GM21717 (cell line): ENCODE measurements around the gene KRCC1.
"Not testable (repeated sequence)": the region's sequence is repeated elsewhere in the genome, so short reads cannot be mapped to it uniquely, and the experiment has no call there.

Experiments used
- ATAC-seq: cut with Tn5 transposase; IDR thresholded peaks from one replicate; pipeline ENCODE4 v1.9.1; 2021; ENCODE audit warnings: mild to moderate bottlenecking, moderate library complexity; ENCODE audit not compliant: unreplicated experiment

KRCC1 gene

DNA sequence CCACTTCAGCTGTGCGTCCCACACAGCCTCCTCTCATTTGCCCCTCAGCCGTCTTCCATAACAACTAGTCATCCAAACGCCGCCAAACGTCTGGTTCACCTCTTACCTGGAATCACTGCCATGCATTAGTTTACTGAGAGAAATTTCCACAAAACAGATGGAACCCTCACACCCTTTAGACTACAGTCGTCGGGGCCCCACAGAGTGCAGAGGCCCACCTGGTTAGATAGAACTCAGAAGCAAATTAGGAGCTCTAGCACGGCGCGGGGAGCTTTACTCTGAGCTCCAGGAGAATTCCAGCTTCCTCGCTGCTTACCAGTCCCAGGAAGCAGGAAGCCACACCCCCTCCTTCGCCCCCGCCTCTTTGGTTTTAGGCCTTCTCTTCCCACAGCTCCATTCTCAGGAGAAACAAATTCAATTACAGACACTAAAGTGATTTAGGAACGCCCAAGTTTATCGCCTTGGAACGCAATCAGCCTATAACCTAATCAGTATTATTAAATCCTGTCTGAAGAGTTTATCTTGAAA lies 48.6 kb downstream of the KRCC1 start:
- ATAC-seq: no peak

DNA sequence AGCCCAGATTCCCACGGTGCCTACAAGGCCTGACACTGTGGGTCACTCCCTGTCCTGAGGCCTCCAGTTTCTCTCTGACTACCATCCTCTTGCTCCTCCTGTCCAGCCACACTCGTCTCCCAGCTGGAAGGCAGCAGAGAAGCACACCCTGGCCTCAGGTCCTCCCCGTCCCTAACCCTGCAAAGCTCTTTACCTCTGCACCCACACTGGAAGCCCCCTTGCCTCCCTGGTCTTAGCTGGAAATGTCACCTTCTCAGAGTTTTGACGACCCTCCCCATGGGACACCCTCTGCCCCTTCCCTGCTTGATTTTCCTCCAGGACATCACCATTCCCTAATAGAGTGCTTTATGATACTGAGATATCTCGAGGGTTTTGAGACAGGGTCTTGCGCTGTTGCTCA lies 49.8 kb downstream of the KRCC1 start:
- ATAC-seq: no peak

DNA sequence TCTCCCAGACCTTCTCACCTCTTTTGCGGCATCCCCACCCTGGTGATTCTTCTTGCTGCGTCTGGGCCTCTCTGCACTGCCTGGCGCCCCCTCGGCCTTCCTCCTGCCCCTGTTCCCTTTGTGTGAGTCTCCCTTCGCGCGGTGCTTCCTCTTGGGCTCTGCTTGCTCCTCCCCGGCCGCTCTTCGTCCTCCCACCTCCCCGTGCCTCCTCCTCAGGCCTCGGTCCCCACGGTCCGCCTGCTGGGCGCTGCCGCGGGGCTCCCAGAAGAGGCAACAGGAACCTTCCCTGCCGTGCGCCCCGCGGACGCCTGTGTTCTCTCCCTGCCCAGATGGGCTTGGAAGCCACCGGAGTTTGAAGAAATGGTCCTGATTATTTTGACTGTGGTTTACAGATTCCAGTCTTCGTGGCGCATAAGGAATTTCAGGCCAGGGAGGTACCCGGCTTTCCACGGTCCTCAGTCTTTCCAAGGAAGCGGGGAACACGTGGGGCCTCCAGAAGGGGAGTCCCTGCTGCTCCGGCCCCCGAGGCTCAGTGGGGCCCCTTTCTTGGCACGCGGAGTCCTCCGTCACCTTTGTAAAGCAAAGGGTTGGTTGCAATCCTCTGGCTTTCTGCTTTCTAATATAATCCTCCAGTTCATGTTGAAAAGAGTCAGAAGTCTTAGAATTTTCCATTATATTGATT lies 52.4 kb downstream of the KRCC1 start:
- no peak for ATAC-seq

DNA sequence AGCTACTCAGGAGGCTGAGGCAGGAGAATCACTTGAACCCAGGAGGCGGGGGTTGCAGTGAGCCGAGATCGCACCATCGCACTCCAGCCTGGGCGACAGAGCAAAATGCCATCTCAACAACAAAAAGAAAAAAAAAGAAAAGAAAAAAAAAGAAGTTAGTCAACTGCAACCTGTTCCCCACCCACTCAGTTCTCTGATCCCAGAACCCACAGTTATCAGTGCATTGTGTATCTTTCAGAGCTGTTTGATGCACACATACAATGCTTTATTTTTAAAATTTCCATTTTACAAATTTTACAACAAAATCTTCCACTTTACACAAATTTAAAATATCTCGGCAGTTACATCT lies 53.2 kb downstream of the KRCC1 start:
- ATAC-seq: no peak

DNA sequence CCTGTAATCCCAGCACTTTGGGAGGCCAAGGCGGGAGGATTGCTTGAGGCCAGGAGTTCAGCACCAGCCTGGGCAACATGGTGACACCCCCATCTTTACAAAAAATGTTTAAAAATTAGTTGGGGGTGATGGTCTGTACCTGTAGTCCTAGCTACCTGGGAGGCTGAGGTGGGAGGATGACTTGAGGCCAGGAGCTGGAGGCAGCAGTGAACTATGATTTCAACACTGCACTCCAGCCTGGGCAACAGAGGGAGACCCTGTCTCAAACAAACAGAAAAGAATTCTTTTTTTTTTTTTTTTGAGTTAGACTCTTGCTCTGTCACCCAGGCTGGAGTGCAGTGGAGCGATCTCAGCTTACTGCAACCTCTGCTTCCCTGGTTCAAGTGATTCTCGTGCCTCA lies 55.1 kb downstream of the KRCC1 start:
- not testable (repeated sequence) for ATAC-seq

DNA sequence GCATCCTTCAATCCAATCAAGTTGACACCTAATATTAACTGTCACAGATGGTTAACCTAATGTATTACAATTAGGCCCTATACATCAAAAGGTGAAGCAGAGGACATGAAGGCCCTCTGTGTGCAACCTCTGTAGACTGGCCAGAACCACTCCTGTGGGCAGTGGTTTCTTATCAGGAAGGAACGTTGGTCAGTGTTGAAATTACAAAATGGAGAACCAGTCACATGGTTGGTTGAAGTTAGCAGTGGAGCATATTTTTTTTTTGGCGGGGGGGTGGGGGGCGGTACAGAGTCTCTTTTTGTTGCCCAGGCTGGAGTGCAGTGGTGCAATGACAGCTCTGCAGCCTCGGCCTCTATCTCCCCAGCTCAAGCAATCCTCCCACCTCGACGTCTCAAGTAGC lies 59.0 kb downstream of the KRCC1 start:
- ATAC-seq: no peak

DNA sequence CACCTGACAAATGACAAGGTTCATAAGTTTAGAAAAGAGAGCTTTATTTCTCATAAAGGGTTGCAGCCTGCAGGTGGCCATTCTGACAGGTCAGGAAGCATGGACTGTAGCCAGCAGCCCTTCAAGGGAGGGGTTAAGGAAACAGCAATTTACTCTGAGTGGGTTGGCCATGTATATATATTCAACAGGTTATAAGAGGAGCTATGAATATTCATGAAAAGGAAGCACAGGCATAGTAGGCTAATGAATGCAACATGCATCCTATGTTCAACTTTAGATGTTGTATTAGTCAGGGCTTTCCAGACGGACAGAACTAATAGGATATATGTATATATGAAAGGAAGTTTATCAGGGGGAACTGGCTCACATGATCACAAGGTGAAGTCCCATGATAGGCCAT lies 59.8 kb downstream of the KRCC1 start:
- no peak for ATAC-seq

DNA sequence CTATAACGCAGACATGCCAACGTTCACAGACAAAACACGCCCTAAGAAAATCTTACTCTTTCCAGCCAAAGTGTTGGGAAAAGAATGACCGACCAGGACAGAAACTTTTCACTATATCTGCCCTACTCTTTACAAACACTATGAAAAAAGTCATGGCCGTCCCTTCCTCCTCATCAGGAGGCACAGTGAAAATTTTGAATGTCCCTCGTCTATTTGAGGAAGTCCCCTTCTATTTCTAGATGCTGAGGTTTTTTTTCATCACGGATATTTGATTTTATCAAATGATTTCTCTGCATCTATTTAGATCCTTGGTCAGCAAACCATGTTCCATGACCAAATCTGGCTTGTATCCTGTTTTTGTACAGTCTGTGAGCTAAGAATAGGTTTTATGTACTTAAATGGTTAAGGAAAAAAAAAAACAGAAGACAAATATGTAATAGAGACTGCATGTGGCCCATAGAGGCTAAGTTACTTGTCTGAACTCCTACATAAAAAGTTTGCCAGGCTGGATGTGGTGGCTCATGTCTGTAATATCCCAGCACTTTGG lies 61.2 kb downstream of the KRCC1 start:
- not testable (repeated sequence) for ATAC-seq

DNA sequence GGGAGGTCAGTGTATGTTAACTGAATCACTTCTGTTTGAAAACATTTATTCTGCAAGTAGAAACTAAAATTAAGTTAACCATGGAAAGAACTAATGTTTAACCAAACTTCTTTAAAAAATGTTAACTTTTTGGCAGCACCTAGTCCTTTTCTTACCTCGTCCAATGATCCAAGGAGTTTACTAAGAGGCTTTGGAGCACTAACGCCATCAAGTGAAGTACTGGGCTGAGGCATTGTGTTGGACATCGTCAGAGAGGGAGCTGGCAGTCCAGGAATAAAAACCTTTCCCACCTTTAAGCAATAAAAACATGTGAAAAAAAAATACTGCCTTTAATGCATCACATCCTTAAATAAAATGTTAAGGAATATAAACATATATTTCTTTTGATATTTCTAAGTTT lies 63.0 kb downstream of the KRCC1 start:
- not testable (repeated sequence) for ATAC-seq

DNA sequence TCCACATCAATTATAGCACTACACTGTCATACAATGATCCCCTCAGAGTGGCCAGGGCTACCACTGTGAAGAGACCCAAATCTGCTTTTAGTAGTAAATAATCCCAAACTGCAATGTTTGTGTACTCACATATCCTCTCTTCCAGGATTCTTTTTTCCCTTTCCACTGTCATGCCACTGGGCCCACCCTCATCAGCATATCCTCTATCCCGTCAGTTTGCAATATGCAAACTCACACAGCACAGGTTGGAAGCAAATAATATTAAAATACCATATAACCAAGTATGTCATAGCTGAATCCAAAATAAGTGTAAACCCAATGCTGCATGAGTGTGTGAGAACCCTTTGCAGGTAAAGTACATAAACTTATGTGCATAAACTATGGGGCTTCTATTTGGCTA lies 68.1 kb downstream of the KRCC1 start:
- not testable (repeated sequence) for ATAC-seq

DNA sequence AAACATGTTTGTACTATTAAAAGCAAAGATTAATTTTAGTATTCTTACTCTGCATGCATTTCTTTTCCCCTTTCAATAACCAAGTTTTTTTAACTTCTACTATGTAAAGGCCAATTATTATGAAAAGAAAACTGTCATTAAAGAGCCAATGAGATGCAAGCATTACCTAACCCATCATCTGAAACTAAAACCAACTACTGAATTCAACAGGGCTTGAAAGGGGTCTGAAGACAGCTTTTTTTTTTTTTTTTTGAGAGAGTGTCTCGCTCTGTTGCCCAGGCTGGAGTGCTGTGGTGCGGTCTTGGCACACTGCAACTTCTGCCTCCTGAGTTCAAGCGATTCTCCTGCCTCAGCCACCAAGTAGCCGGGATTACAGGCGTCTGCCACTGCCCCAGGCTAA lies 69.7 kb downstream of the KRCC1 start:
- not testable (repeated sequence) for ATAC-seq

DNA sequence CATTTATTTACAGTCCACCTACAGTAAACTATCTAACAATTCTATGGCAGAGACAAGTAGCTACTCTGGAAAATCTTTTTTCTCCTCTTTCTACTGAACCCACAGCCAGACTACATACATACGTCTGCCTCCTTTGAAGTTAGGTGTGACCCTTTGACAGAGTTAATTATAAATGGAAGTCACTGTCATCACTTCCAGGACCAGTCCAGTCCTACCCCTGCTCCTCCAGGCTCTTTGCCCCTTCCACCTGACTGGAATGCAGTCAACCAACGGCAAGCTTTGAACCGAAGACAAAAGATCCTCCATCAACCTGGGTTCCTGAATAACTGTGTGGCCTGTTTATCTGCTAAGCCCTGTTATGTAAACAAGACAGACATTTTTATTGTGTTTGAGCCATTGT lies 74.4 kb downstream of the KRCC1 start:
- ATAC-seq: not testable (repeated sequence)
